Activated T-cell treated with anti-CD3 and anti-CD28 coated beads, Interleukin-2, amount 50 U/mL, for 48 hours (primary cell): ENCODE results near the gene PACS2.
"Not testable (repeated sequence)": the region's sequence is repeated elsewhere in the genome, so short reads cannot be mapped to it uniquely, and the experiment has no call there.

Experiments
- DNase-seq, 2 experiments: peaks; one replicate each; pipeline ENCODE4 v3.0.0-alpha.2; 2020

The PACS2 gene

GRCh38 chr14:105314287-105315200 is at the start of gene PACS2:
Gene PACS2 (plus strand): TSS chr14:105314748. CDS start chr14:105314919, 171 bp downstream.
- peak; percentile 76 to 82 for DNase-seq

GRCh38 chr14:105267820-105268548 is 46.6 kb upstream of the PACS2 start:
- DNase-seq: no peak

- no peak for DNase-seq
Measured at GRCh38 chr14:105268736-105269354, 45.7 kb upstream of the PACS2 start.

- DNase-seq: no peak
Measured at GRCh38 chr14:105269405-105269804, 45.1 kb upstream of the PACS2 start.

- DNase-seq: no peak
Measured at GRCh38 chr14:105271224-105271890, 43.2 kb upstream of the PACS2 start.

GRCh38 chr14:105272623-105273022 is 41.9 kb upstream of the PACS2 start:
- DNase-seq: no peak

- no peak for DNase-seq
Measured at GRCh38 chr14:105273062-105273461, 41.5 kb upstream of the PACS2 start.

GRCh38 chr14:105274637-105275036 is 39.9 kb upstream of the PACS2 start:
- no peak for DNase-seq

- DNase-seq: no peak
Measured at GRCh38 chr14:105275267-105275946, 39.1 kb upstream of the PACS2 start.

GRCh38 chr14:105277448-105277847 is 37.1 kb upstream of the PACS2 start:
- DNase-seq: not testable (repeated sequence)

GRCh38 chr14:105279642-105280361 is 34.7 kb upstream of the PACS2 start:
- DNase-seq: no peak

GRCh38 chr14:105280525-105280924 is 34.0 kb upstream of the PACS2 start:
- DNase-seq: no peak

GRCh38 chr14:105281371-105282097 is 33.0 kb upstream of the PACS2 start:
- no peak for DNase-seq

GRCh38 chr14:105282098-105282725 is 32.3 kb upstream of the PACS2 start:
- no peak for DNase-seq

- DNase-seq: no peak
Measured at GRCh38 chr14:105283028-105283427, 31.5 kb upstream of the PACS2 start.

GRCh38 chr14:105283899-105284298 is 30.6 kb upstream of the PACS2 start:
- DNase-seq: no peak

- no peak for DNase-seq
Measured at GRCh38 chr14:105285174-105285573, 29.4 kb upstream of the PACS2 start.

- DNase-seq: no peak
Measured at GRCh38 chr14:105286759-105287144, 27.8 kb upstream of the PACS2 start.

GRCh38 chr14:105287249-105288102 is 27.1 kb upstream of the PACS2 start:
- no peak for DNase-seq
